Esophagus muscularis mucosa (tissue), 3 donors: ENCODE data around the gene SENP6.

Source experiments
- CTCF ChIP-seq, 3 experiments: fragments of 200-600 bp in 2 of 3; fragments of 450-650 bp in 1 of 3; sonication (generic) in 2 of 3; IDR thresholded peaks; one replicate each; pipeline ENCODE4 v1.5.1; 2017 to 2019; ENCODE audit warnings: antibody characterized with exemption in 3 of 3, mild to moderate bottlenecking in 2 of 3, moderate library complexity in 1 of 3
- POLR2AphosphoS5 ChIP-seq, 2 donors: sonication (generic); formaldehyde crosslinking; IDR thresholded peaks; one replicate each; pipeline ENCODE4 v1.6.1; 2017; ENCODE audit warnings: antibody characterized with exemption in 2 of 2

GRCh38 chr6:75676377-75676776, 74.7 kb downstream of the SENP6 start:
- TF ChIP-seq CTCF (IDR thresholded peaks at IDR 0.05) (no peak), POLR2AphosphoS5 (IDR thresholded peaks at IDR 0.05) (no peak)
